DOHH2 (cell line): ENCODE results near the gene HAND2.

Source experiments
- CTCF ChIP-seq: fragments of 200-600 bp; sonication (generic); IDR thresholded peaks from one replicate; pipeline ENCODE4 v1.5.1; 2014; ENCODE audit warnings: antibody characterized with exemption, mild to moderate bottlenecking, low read depth, low read length; ENCODE audit not compliant: poor library complexity, severe bottlenecking
- EZH2phosphoT487 ChIP-seq: fragments of 200-600 bp; sonication (generic); IDR thresholded peaks from 2 replicates; pipeline ENCODE4 v1.6.1; 2017; ENCODE audit warnings: borderline replicate concordance, mild to moderate bottlenecking, antibody characterized with exemption, low read length, moderate library complexity, mixed read lengths

GRCh38 chr4:173508386-173509035 lies 21.5 kb downstream of the HAND2 start:
- TF ChIP-seq EZH2phosphoT487 (no peak), CTCF (no peak)
